ENCODE results near the gene POU2F1.

The POU2F1 gene

GRCh38 chr1:167387251-167387910 is 166.7 kb downstream of the POU2F1 start:
- TF ChIP-seq CTCF (IDR thresholded peaks at IDR 0.05; ENCODE audit: borderline replicate concordance, control extremely low read depth, extremely low read depth, insufficient read depth, missing control alignments): no peak
- in situ Hi-C loops (cut with MboI; ENCODE audit: low sequenced_read_pairs, unreplicated experiment): no loop called here
- DNase-seq (ENCODE audit: low spot score): no peak

- no peak for TF ChIP-seq CTCF (IDR thresholded peaks at IDR 0.05; ENCODE audit: borderline replicate concordance, control extremely low read depth, extremely low read depth, insufficient read depth, missing control alignments)
- in situ Hi-C loops (cut with MboI; ENCODE audit: low sequenced_read_pairs, unreplicated experiment): no loop called here
- no peak for DNase-seq (ENCODE audit: low spot score)
These were observed 168.3 kb downstream of the POU2F1 start for GRCh38 chr1:167388976-167389375.

- no peak for DNase-seq (ENCODE audit: low spot score)
- in situ Hi-C loops (cut with MboI; ENCODE audit: low sequenced_read_pairs, unreplicated experiment): no loop called here
- TF ChIP-seq CTCF (IDR thresholded peaks at IDR 0.05; ENCODE audit: borderline replicate concordance, control extremely low read depth, extremely low read depth, insufficient read depth, missing control alignments): no peak
These were observed 171.6 kb downstream of the POU2F1 start for GRCh38 chr1:167392200-167392696.

GRCh38 chr1:167400359-167400953 is 179.8 kb downstream of the POU2F1 start:
- TF ChIP-seq CTCF (IDR thresholded peaks at IDR 0.05; ENCODE audit: borderline replicate concordance, control extremely low read depth, extremely low read depth, insufficient read depth, missing control alignments): no peak
- in situ Hi-C loops (cut with MboI; ENCODE audit: low sequenced_read_pairs, unreplicated experiment): no loop called here
- DNase-seq (ENCODE audit: low spot score): no peak

- peak; percentile 39 for DNase-seq (ENCODE audit: low spot score)
- TF ChIP-seq CTCF (IDR thresholded peaks at IDR 0.05; ENCODE audit: borderline replicate concordance, control extremely low read depth, extremely low read depth, insufficient read depth, missing control alignments): peak; percentile 53
- in situ Hi-C loops (cut with MboI; ENCODE audit: low sequenced_read_pairs, unreplicated experiment): no loop called here
These were observed 180.7 kb downstream of the POU2F1 start for GRCh38 chr1:167401260-167401873.

- DNase-seq (ENCODE audit: low spot score): no peak
- no peak for TF ChIP-seq CTCF (IDR thresholded peaks at IDR 0.05; ENCODE audit: borderline replicate concordance, control extremely low read depth, extremely low read depth, insufficient read depth, missing control alignments)
- in situ Hi-C loops (cut with MboI; ENCODE audit: low sequenced_read_pairs, unreplicated experiment): no loop called here
These were observed 183.6 kb downstream of the POU2F1 start for GRCh38 chr1:167404161-167404888.
